Bronchial epithelial cell (primary cell): ENCODE measurements around the gene SLC2A3. TPM values are rescaled to one million over a fixed set of nuclear protein-coding genes. Genes with fewer than 3 reads are reported as not detected.
"Not testable (repeated sequence)": the region's sequence is repeated elsewhere in the genome, so short reads cannot be mapped to it uniquely, and the experiment has no call there.

Experiments used
- DNase-seq: peaks from one replicate; pipeline ENCODE4 v3.0.0-alpha.2; 2010; ENCODE audit warnings: low read depth
- FAIRE-seq: peaks from 2 replicates; lab custom pipeline; 2011; peaks lifted over from hg19 to GRCh38; lab: Jason Lieb, UNC
- H3K27me3 ChIP-seq: 2 replicates; pipeline ENCODE4 v1.5.1; 2011; ENCODE audit warnings: low read length; ENCODE audit not compliant: control insufficient read depth, insufficient read depth
- H3K36me3 ChIP-seq: 2 replicates; pipeline ENCODE4 v1.5.1; 2011; ENCODE audit warnings: low read length; ENCODE audit not compliant: control insufficient read depth, insufficient read depth
- H3K4me3 ChIP-seq: 2 replicates; pipeline ENCODE4 v1.5.1; 2011; ENCODE audit warnings: mild to moderate bottlenecking, low read depth, low read length, control low read depth
- total RNA-seq: library from RNA; depleted of rRNA; stranded (reverse); fragments of >200 nt; gene quantifications from 2 replicates; pipeline ENCODE4 v1.2.1, GENCODE V29; 2014
- TF ChIP-seq, protein P1 (sequence below): IDR thresholded peaks from 2 replicates; pipeline ENCODE4 v1.5.1; 2011; ENCODE audit warnings: mild to moderate bottlenecking, moderate library complexity, low read length, control low read depth, inconsistent platforms; ENCODE audit not compliant: insufficient read depth, severe bottlenecking

SLC2A3 gene
- total RNA-seq, 1 donor from 2014 or later, result 10.5 TPM

DNA sequence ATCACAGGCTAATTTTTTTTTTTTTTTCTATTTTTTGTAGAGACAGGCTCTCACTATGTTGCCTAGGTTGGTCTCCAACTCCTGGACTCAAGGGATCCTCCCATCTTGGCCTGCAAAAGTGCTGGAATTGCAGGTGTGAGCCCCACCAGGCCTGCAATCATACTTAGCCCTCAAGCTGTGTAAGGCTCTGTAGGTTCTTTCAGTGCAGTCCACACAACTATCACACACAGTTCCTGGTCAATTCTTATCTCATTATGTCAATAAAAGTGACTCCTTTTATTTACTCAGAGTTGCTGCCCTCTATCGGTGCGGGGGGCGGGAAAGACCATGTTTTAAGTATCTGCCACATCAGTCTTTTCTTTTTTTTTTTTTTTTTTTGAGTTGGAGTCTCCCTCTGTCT is 29.0 kb downstream of the SLC2A3 start:
- no peak for FAIRE-seq
- DNase-seq, result peak; percentile 47

DNA sequence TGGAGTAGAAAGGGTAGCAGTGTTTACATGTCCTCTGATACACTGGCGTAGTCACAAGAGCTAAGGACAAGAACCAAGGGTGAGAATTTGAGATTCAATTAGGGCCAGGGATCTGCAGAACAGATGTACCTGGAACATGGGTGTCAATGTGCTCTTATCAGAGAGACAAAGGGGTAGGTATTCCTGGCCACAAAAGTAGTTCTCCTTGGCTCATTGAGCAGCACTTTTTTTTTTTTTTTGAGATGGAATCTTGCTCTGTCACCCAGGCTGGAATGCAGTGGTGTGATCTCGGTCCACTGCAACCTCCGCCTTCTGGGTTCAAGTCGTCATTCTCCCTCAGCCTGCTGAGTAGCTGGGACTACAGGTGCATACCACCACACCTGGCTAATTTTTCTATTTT is 29.7 kb downstream of the SLC2A3 start:
- FAIRE-seq, result peak; percentile 88
- not testable (repeated sequence) for H3K27me3 ChIP-seq, H3K36me3 ChIP-seq, DNase-seq, H3K4me3 ChIP-seq

More for the DNA sequence above, 29.0 kb downstream of the SLC2A3 start:
- TF ChIP-seq, protein P1, sequence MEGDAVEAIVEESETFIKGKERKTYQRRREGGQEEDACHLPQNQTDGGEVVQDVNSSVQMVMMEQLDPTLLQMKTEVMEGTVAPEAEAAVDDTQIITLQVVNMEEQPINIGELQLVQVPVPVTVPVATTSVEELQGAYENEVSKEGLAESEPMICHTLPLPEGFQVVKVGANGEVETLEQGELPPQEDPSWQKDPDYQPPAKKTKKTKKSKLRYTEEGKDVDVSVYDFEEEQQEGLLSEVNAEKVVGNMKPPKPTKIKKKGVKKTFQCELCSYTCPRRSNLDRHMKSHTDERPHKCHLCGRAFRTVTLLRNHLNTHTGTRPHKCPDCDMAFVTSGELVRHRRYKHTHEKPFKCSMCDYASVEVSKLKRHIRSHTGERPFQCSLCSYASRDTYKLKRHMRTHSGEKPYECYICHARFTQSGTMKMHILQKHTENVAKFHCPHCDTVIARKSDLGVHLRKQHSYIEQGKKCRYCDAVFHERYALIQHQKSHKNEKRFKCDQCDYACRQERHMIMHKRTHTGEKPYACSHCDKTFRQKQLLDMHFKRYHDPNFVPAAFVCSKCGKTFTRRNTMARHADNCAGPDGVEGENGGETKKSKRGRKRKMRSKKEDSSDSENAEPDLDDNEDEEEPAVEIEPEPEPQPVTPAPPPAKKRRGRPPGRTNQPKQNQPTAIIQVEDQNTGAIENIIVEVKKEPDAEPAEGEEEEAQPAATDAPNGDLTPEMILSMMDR, result peak; percentile 7
- Histone ChIP-seq H3K4me3 (no peak overlapping the region), H3K36me3 (no peaks in the 10 kb centered on the region), H3K27me3 (no peaks in the 10 kb centered on the region)

GRCh38 chr12:7905600-7906125 is 30.3 kb downstream of the SLC2A3 start:
- not testable (repeated sequence) for FAIRE-seq, H3K27me3 ChIP-seq, DNase-seq, H3K36me3 ChIP-seq, H3K4me3 ChIP-seq

GRCh38 chr12:7905071-7905470 is 30.9 kb downstream of the SLC2A3 start:
- TF ChIP-seq, protein P1, result no peak
- Histone ChIP-seq H3K36me3 (no peaks in the 10 kb centered on the region), H3K27me3 (no peaks in the 10 kb centered on the region), H3K4me3 (no peak overlapping the region)
- FAIRE-seq, result no peak
- DNase-seq, result no peak

DNA sequence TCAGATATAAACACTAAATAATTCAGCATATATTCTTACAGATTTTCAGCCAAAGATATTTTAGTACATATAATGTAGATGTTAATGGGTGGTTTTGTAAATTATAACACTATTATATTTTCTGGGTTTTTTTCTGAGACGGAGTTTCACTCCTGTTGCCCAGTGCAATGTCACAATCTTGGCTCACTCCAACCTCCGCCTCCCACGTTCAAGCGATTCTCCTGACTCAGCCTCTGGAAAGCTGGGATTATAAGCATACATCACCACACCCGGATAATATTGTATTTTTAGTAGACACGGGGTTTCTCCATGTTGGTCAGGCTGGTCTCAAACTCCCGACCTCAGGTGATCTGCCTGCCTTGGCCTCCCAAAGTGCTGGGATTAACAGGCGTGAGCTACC is 33.6 kb downstream of the SLC2A3 start:
- H3K4me3 ChIP-seq, DNase-seq, H3K36me3 ChIP-seq, FAIRE-seq, H3K27me3 ChIP-seq: not testable (repeated sequence)

DNA sequence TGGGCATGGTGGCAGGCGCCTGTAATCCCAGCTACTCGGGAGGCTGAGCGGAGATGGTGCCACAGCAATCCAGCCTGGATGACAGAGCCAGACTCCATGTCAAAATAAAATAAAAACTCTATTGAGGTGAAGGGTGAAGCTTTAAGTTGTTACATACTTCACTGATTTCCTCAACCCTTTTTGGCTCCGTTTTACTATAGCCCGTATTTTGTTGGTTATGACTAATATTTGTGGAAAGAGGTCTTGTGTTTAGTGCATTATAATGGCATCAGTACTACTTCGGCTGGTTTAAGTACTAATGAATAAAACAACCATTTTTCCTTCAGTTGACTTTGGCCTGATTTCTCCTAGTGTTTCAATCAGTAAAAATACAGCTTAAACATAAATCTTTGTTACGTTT is 36.2 kb downstream of the SLC2A3 start:
- FAIRE-seq (no peak), DNase-seq (no peak)
- no peak overlapping the region for H3K4me3 ChIP-seq
- no peaks in the 10 kb centered on the region for H3K27me3 ChIP-seq
- no peaks in the 10 kb centered on the region for H3K36me3 ChIP-seq
- TF ChIP-seq, protein P1, result no peak

DNA sequence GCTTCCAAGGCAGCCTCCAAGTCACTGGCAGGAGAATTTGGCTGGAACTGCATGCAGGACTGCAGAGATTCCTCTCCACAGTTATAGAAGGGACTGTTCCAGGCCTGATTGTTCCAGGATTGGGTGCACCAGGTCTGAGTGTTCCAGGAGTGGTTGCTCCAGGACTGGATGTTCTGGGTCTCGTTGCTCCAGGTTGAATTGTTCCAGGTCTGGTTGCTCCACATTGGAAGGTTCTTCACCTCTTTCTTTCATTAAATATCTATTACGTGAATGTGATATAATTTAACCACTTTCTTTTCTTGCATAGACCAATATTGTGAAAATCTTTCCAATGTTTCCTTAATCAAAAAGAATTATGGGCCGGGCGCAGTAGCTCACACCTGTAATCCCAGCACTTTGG is 39.3 kb downstream of the SLC2A3 start:
- H3K36me3 ChIP-seq, DNase-seq, H3K4me3 ChIP-seq, FAIRE-seq, H3K27me3 ChIP-seq: not testable (repeated sequence)
